AG04449 (cell line): Measurements from ENCODE around the gene PRR12.
"Not testable (repeated sequence)": the region's sequence is repeated elsewhere in the genome, so short reads cannot be mapped to it uniquely, and the experiment has no call there.

Experiments used
- CTCF ChIA-PET: fragments of 350-600 bp; formaldehyde crosslinking; extraction: SDS; loops from one replicate; lab custom pipeline; 2021; ENCODE audit warnings: antibody characterized with exemption; lab: Yijun Ruan, JAX
- POLR2A ChIA-PET: fragments of 400-600, 350-600 bp; formaldehyde crosslinking; extraction: SDS; loops from one replicate; lab custom pipeline; 2020; ENCODE audit warnings: antibody characterized with exemption, inconsistent platforms; lab: Yijun Ruan, JAX
- DNase-seq: peaks from one replicate; pipeline ENCODE4 v3.0.0-alpha.2; 2010; ENCODE audit warnings: low read depth, low spot score
- H3K4me3 ChIP-seq: 2 replicates; pipeline ENCODE4 v1.5.1; 2011; ENCODE audit warnings: low read depth, mild to moderate bottlenecking, control low read depth, low read length
- CTCF ChIP-seq: IDR thresholded peaks from one replicate; pipeline ENCODE4 v1.5.1; 2011; ENCODE audit warnings: mild to moderate bottlenecking, moderate library complexity, low read length, control low read depth, inconsistent platforms; ENCODE audit not compliant: insufficient read depth; ENCODE audit errors: missing control alignments

The PRR12 gene

GRCh38 chr19:49613374-49613773 is 22.4 kb downstream of the PRR12 start:
- POLR2A ChIA-PET, result interaction anchor here (0.6 kb wide), 1 partner anchor 117 kb away, joined by 4 read pairs; the partner anchor contains the start of gene RPS11
- no peak for DNase-seq
- no peak for TF ChIP-seq CTCF
- CTCF ChIA-PET, result interaction anchor here (1.3 kb wide), 1 partner anchor 43 kb away, joined by 4 read pairs; no protein-coding TSS in a partner anchor
- no peak overlapping the region for H3K4me3 ChIP-seq

- TF ChIP-seq CTCF, result peak; percentile 11
- DNase-seq, result peak; percentile 45
- no peak overlapping the region for H3K4me3 ChIP-seq
- POLR2A ChIA-PET, result no interaction called here
- CTCF ChIA-PET, result interaction anchor here (1.5 kb wide), 1 partner anchor 22 kb away, joined by 3 read pairs; no protein-coding TSS in a partner anchor
These were observed 23.3 kb downstream of the PRR12 start for GRCh38 chr19:49614096-49614833.

GRCh38 chr19:49615861-49616260 is 24.9 kb downstream of the PRR12 start:
- ChIA-PET CTCF (interaction anchor here (1.1 to 1.5 kb wide), 2 partner anchors 20 to 21 kb away, joined by 3 read pairs; no protein-coding TSS in a partner anchor), POLR2A (no interaction called here)
- no peak for TF ChIP-seq CTCF
- H3K4me3 ChIP-seq, result no peak overlapping the region
- no peak for DNase-seq

GRCh38 chr19:49616532-49616931 is 25.6 kb downstream of the PRR12 start:
- CTCF ChIA-PET, result interaction anchor here (0.9 to 1.1 kb wide), 2 partner anchors 21 to 46 kb away, joined by 3 read pairs; no protein-coding TSS in a partner anchor
- POLR2A ChIA-PET, result interaction anchor here (1.3 kb wide), 1 partner anchor 24 kb away, joined by 5 read pairs; the partner anchor contains the start of gene RRAS
- no peak for DNase-seq
- no peak overlapping the region for H3K4me3 ChIP-seq
- TF ChIP-seq CTCF, result no peak

- DNase-seq, result no peak
- TF ChIP-seq CTCF, result no peak
- CTCF ChIA-PET, result interaction anchor here (0.9 kb wide), 1 partner anchor 47 kb away, joined by 3 read pairs; no protein-coding TSS in a partner anchor
- POLR2A ChIA-PET, result interaction anchor here (1.3 kb wide), 1 partner anchor 23 kb away, joined by 5 read pairs; the partner anchor contains the start of gene RRAS
- no peak overlapping the region for H3K4me3 ChIP-seq
These were observed 26.0 kb downstream of the PRR12 start for GRCh38 chr19:49616945-49617344.

GRCh38 chr19:49617860-49618259 is 26.9 kb downstream of the PRR12 start:
- ChIA-PET CTCF (interaction anchor here (0.6 to 1.8 kb wide), 3 partner anchors 13 to 71 kb away, joined by 3 to 8 read pairs (median 4); no protein-coding TSS in a partner anchor), POLR2A (interaction anchor here (1.5 kb wide), 1 partner anchor 16 kb away, joined by 3 read pairs; no protein-coding TSS in a partner anchor)
- DNase-seq, H3K4me3 ChIP-seq: not testable (repeated sequence)
